8988T (cell line): ENCODE results near the gene LYSET.
"Not testable (repeated sequence)": the region's sequence is repeated elsewhere in the genome, so short reads cannot be mapped to it uniquely, and the experiment has no call there.

Experiments
- DNase-seq: peaks from one replicate; pipeline ENCODE4 v3.0.0; 2011

LYSET gene

DNA sequence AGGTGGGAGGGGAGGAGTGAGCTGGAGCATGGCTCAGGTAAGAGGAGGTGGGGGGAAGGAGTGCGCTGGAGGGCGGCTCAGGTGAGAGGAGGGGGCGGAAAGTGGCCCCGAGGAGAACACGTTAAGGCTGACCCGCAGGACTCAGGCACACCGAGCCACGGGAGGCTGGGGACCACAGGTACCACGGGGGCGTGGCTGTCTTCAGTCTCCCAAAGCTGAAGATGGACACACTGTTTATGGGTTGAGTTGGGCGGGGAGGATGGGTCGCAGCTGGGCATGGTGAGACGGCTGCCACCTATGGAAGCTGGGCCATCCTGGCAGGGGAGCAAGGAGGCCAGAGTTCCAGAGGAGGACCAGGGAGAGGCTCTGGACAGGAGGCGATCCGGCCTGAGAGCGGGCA lies 45.4 kb downstream of the LYSET start:
- no peak for DNase-seq

GRCh38 chr14:93231129-93231979 lies 46.2 kb downstream of the LYSET start:
- no peak for DNase-seq

DNA sequence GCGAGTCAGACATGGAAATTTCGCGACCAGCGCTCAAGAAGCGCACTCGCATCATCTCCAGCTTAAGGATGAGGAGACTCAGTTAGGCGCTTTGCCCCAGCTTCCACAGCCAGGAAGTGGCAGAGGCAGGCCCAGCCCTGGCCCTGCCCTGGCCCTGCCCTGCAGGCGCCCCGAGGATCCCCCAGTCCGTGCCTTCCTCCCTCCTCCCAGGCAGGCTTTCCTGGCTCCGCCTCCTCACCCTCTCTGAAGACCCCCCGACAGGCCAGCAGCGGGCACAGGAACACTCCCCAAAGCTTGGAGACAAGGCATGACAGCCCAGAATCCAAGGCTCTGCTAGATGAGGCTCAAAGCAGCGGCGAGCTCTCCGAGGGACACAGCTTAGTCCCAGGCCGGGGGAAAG lies 47.0 kb downstream of the LYSET start:
- no peak for DNase-seq

DNA sequence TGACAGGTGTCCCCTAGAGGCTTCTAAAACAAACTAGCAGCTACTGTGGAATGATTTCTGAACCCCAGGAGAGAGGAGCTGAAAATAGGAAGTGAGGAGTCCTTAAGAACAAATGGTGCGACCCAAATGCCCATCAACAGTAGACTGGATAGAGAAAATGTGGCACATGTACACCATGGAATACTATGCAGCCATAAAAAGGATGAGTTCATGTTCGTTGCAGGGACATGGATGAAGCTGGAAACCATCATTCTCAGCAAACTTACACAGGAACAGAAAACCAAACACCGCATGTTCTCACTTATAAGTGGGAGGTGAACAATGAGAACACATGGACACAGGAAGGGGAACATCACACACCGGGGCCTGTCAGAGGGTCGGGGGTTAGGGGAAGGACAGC lies 48.0 kb downstream of the LYSET start:
- DNase-seq: not testable (repeated sequence)

- DNase-seq: no peak
Measured at GRCh38 chr14:93234798-93235197, 49.7 kb downstream of the LYSET start.
